IMR-90 (cell line): ENCODE measurements around the gene TRIM17. TPM values are rescaled to one million over a fixed set of nuclear protein-coding genes. Genes with fewer than 3 reads are reported as not detected.

Source experiments
- ATAC-seq: fragments of 200-7000 bp; cut with Tn5 transposase; 2 replicates; pipeline ENCODE4 v1.9.1; 2020; ENCODE audit warnings: low read depth, mild to moderate bottlenecking, moderate library complexity
- BruUV-seq: library from RNA; stranded (reverse); fragments of 400-500 nt; replicated peaks from 2 replicates; lab custom pipeline; 2021; lab: Mats Ljungman, UMichigan
- CTCF ChIA-PET: fragments of 300-600 bp; formaldehyde crosslinking; extraction: SDS; loops from one replicate; lab custom pipeline; 2021; ENCODE audit warnings: antibody characterized with exemption; lab: Yijun Ruan, JAX
- POLR2A ChIA-PET: fragments of 300-600 bp; sonication (Branson Sonifier 250); formaldehyde crosslinking; loops from one replicate; lab custom pipeline; 2022; ENCODE audit warnings: antibody characterized with exemption; ENCODE audit not compliant: unreplicated experiment; lab: Charles Lee
- DNase-seq: peaks from one replicate; pipeline ENCODE4 v3.0.0; 2013
- H2AFZ ChIP-seq: replicated peaks from 2 replicates; pipeline ENCODE3; 2013; ENCODE audit warnings: low read length, mild to moderate bottlenecking; ENCODE audit not compliant: poor library complexity
- H2AK5ac ChIP-seq: 2 replicates; pipeline ENCODE4 v1.6.1; 2013; ENCODE audit warnings: low read depth, low read length, inconsistent platforms
- H2AK9ac ChIP-seq: replicated peaks from 2 replicates; pipeline ENCODE3; 2013; ENCODE audit warnings: mild to moderate bottlenecking, low read depth, low read length, moderate library complexity; ENCODE audit not compliant: poor library complexity
- H2BK120ac ChIP-seq: 2 replicates; pipeline ENCODE4 v1.6.1; 2013; ENCODE audit warnings: low read depth, low read length, inconsistent platforms
- H2BK15ac ChIP-seq: 3 replicates; pipeline ENCODE4 v1.6.1; 2013; ENCODE audit warnings: low read depth, low read length, inconsistent platforms
- H2BK20ac ChIP-seq: 2 replicates; pipeline ENCODE4 v1.6.1; 2013; ENCODE audit warnings: low read depth, mild to moderate bottlenecking, inconsistent platforms, low read length, moderate library complexity
- H2BK5ac ChIP-seq: 2 replicates; pipeline ENCODE4 v1.6.1; 2013; ENCODE audit warnings: mild to moderate bottlenecking, low read depth, low read length, inconsistent platforms; ENCODE audit not compliant: poor library complexity, severe bottlenecking
- H3K14ac ChIP-seq: replicated peaks from 2 replicates; pipeline ENCODE4 v1.6.1; 2013; ENCODE audit warnings: low read depth, low read length, inconsistent platforms
- H3K18ac ChIP-seq: 2 replicates; pipeline ENCODE4 v1.6.1; 2013; ENCODE audit warnings: low read depth, low read length, control low read depth
- H3K23ac ChIP-seq: 2 replicates; pipeline ENCODE4 v1.6.1; 2013; ENCODE audit warnings: low read depth, low read length, inconsistent platforms
- H3K27ac ChIP-seq: 2 replicates; pipeline ENCODE4 v1.5.1; 2013; ENCODE audit warnings: mild to moderate bottlenecking, control low read depth, low read length; ENCODE audit not compliant: insufficient read depth
- H3K27me3 ChIP-seq: 2 replicates; pipeline ENCODE4 v1.6.1; 2013; ENCODE audit warnings: low read length; ENCODE audit not compliant: control insufficient read depth, insufficient read depth
- H3K36me3 ChIP-seq: 2 replicates; pipeline ENCODE4 v1.6.1; 2013; ENCODE audit warnings: low read length, mixed read lengths; ENCODE audit not compliant: control insufficient read depth, insufficient read depth
- H3K4ac ChIP-seq: 2 replicates; pipeline ENCODE4 v1.6.1; 2013; ENCODE audit warnings: low read depth, low read length, inconsistent platforms
- H3K4me1 ChIP-seq: 2 replicates; pipeline ENCODE4 v1.6.1; 2013; ENCODE audit warnings: low read length, mixed read lengths; ENCODE audit not compliant: control insufficient read depth, insufficient read depth
- H3K4me2 ChIP-seq: 2 replicates; pipeline ENCODE4 v1.6.1; 2013; ENCODE audit warnings: low read depth, mild to moderate bottlenecking, control low read depth, low read length, moderate library complexity
- H3K4me3 ChIP-seq: 2 replicates; pipeline ENCODE4 v1.5.1; 2013; ENCODE audit warnings: low read depth, mild to moderate bottlenecking, control low read depth, low read length, moderate library complexity; ENCODE audit not compliant: insufficient read depth
- H3K56ac ChIP-seq: 2 replicates; pipeline ENCODE4 v1.6.1; 2013; ENCODE audit warnings: low read length, inconsistent platforms; ENCODE audit not compliant: insufficient read depth; ENCODE audit errors: extremely low read depth
- H3K79me1 ChIP-seq, 2 experiments: 2 replicates each; pipeline ENCODE4 v1.6.1; 2013; ENCODE audit warnings: low read length in 2 of 2, inconsistent platforms in 1 of 2, low read depth in 1 of 2
- H3K9ac ChIP-seq: 2 replicates; pipeline ENCODE4 v1.6.1; 2013; ENCODE audit warnings: low read depth, low read length, control low read depth
- H3K9me1 ChIP-seq: 2 replicates; pipeline ENCODE4 v1.6.1; 2013; ENCODE audit warnings: low read length, inconsistent platforms; ENCODE audit not compliant: insufficient read depth
- H3K9me3 ChIP-seq: 2 replicates; pipeline ENCODE4 v1.6.1; 2013; ENCODE audit warnings: low read length; ENCODE audit not compliant: control insufficient read depth, insufficient read depth
- H4K20me1 ChIP-seq: 2 replicates; pipeline ENCODE4 v1.6.1; 2013; ENCODE audit warnings: low read length, inconsistent platforms; ENCODE audit not compliant: insufficient read depth
- H4K5ac ChIP-seq: 2 replicates; pipeline ENCODE4 v1.6.1; 2013; ENCODE audit warnings: mild to moderate bottlenecking, low read depth, low read length, control low read depth
- H4K8ac ChIP-seq, 2 experiments: 2 replicates each; pipeline ENCODE4 v1.6.1; 2013; ENCODE audit warnings: low read depth in 2 of 2, low read length in 2 of 2, control low read depth in 1 of 2, inconsistent platforms in 1 of 2
- H4K91ac ChIP-seq: 2 replicates; pipeline ENCODE4 v1.6.1; 2013; ENCODE audit warnings: low read depth, low read length, inconsistent platforms; ENCODE audit not compliant: insufficient read depth
- CEBPB ChIP-seq: IDR thresholded peaks from 2 replicates; pipeline ENCODE4 v1.6.1; 2012; ENCODE audit warnings: low read depth, low read length, improper control_type of control experiment
- POLR2A ChIP-seq: IDR thresholded peaks from 2 replicates; pipeline ENCODE4 v1.6.1; 2012; ENCODE audit warnings: mild to moderate bottlenecking, low read depth, low read length
- WGBS, 2 experiments: methylation state at CpG; one replicate each; pipeline versions ENCODE4 v1.1.5 to v1.1.7; 2013; ENCODE audit warnings: missing lambda C conversion rate in 2 of 2; ENCODE audit not compliant: insufficient read length in 1 of 2; ENCODE audit errors: extremely low coverage in 2 of 2; 5-methylcytosine and 5-hydroxymethylcytosine counted together
- dilution Hi-C: fragments of 300-500 bp; cut with HindIII; formaldehyde crosslinking; loops from one replicate; pipeline ENCODE4 v1.14.3; 2018; ENCODE audit warnings: low sequenced_read_pairs; ENCODE audit not compliant: unreplicated experiment
- in situ Hi-C: fragments of 300-500 bp; cut with MboI; formaldehyde crosslinking; loops from 3 replicates; pipeline ENCODE4 v1.14.3; 2019; ENCODE audit warnings: low sequenced_read_pairs, inconsistent platforms, mixed read lengths
- intact Hi-C: fragments of 100-400 bp; cut with micrococcal nuclease; formaldehyde crosslinking; loops from 2 replicates; pipeline ENCODE4 v1.10.0; 2022
- polyA plus RNA-seq, 3 experiments: library from polyadenylated mRNA; depleted of rRNA; stranded (reverse); fragments of >200 nt; gene quantifications; 2 replicates each; pipeline ENCODE4 v1.2.3, GENCODE V29; 2012; ENCODE audit warnings: low replicate concordance in 1 of 3
- total RNA-seq: library from RNA; depleted of rRNA; stranded (reverse); fragments of >200 nt; gene quantifications from 2 replicates; pipeline ENCODE4 v1.2.3, GENCODE V29; 2012

TRIM17 gene
- total and polyA plus RNA-seq, 2 of the 4 experiments (the other 2 are of a cell fraction), result 0.39 TPM; not detected in 1

DNA sequence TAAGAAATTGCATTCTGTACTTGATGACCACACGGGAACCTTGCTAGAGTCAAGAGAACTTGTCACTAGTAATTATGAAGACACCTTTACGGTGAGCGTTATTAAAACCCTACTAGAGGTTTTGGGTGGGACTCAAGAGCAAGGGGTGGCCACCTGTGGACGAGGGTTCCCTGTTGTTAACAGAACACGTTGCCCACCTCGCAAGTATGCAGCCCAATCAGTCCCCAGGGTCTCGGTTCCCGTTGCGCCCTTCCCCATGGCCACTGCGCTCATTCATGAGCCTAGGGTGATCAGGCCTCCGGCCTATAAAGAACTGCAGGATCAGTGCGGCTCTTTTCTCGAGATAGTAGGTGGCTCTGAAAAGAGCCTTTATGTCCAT is 40.3 kb upstream of the TRIM17 start:
- Histone ChIP-seq H3K9me1 (no peaks in the 10 kb centered on the region), H3K4me3 (peak overlapping the region; percentile 50), H2AK5ac (no peak overlapping the region), H3K56ac (no peak overlapping the region), H4K5ac (peak overlapping the region; percentile 37), H2BK20ac (no peak overlapping the region), H3K18ac (peak overlapping the region; percentile 27), H2AFZ (peak overlapping the region; percentile 97), H3K14ac (peak overlapping the region; percentile 23), H3K4ac (peak overlapping the region; percentile 1; the same call in 1 of the 2 replicates), H3K27me3 (no peaks in the 10 kb centered on the region), H2AK9ac (peak overlapping the region; percentile 0), H2BK5ac (peak overlapping the region; percentile 11), H3K79me1 (peaks cover 11 to 22% of the 10 kb centered on the region in 2 experiments), H3K27ac (peak overlapping the region; percentile 50), H3K23ac (peak overlapping the region; percentile 13), H3K9ac (peak overlapping the region; percentile 84), H4K8ac (peak overlapping the region in 1 of 2 experiments; percentile 23; a peak in 2 of 4 replicates), H4K20me1 (peaks cover 3% of the 10 kb centered on the region), H3K4me1 (0 out of 2 replicates have a peak, but pooled peaks cover 2% of the 10 kb centered on the region), H4K91ac (no peak overlapping the region), H3K9me3 (no peaks in the 10 kb centered on the region), H3K36me3 (no peaks in the 10 kb centered on the region), H2BK15ac (no peak overlapping the region), H3K4me2 (peak overlapping the region; percentile 99), H2BK120ac (no peak overlapping the region)
- no peak for TF ChIP-seq CEBPB
- TF ChIP-seq POLR2A, result no peak
- dilution Hi-C loops, result no loop called here
- ATAC-seq (peak; percentile 9), DNase-seq (no peak)
- intact Hi-C loops, result loop anchor here (1.0 to 5.0 kb wide), 5 partner anchors 50 to 326 kb away; no protein-coding TSS in a partner anchor
- CTCF ChIA-PET, result interaction anchor here (1.0 kb wide), 1 partner anchor 45 kb away, joined by 3 read pairs; no protein-coding TSS in a partner anchor
- 0% methylated on average over 7 of the region's 13 CpGs; no CpG with 5 or more reads in 1 of the 2 experiments for WGBS, 2 experiments
- in situ Hi-C loops, result no loop called here
- POLR2A ChIA-PET, result interaction anchor here (1.4 kb wide), 1 partner anchor 29 kb away, joined by 5 read pairs; no protein-coding TSS in a partner anchor
- no TSS peak for BruUV-seq
